ENCODE results near the gene PLEKHO2. TPM values are rescaled to one million over a fixed set of nuclear protein-coding genes. Genes with fewer than 3 reads are reported as not detected.

PLEKHO2 gene
- polyA plus RNA-seq, 2 of the 4 experiments (the other 2 are of a cell fraction) = 2.8 to 3.9 TPM

- no peak overlapping the region for H3K4me2 ChIP-seq
- POLR2A ChIA-PET = no interaction called here
- no peak for ATAC-seq
- no peak for DNase-seq (ENCODE audit: low read depth in 1 of 2, low spot score in 1 of 2)
- H3K27ac ChIP-seq = no peak overlapping the region
- 100% methylated on average over 3 of the region's 3 CpGs for WGBS (ENCODE audit: missing lambda C conversion rate)
- no peaks in the 10 kb centered on the region for H3K9me3 ChIP-seq
- no peak for FAIRE-seq
- TF ChIP-seq ZC3H11A (IDR thresholded peaks at IDR 0.05) (no peak), CBX8 (IDR thresholded peaks at IDR 0.05) (no peak), BHLHE40 (IDR thresholded peaks at IDR 0.05; ENCODE audit: low read depth, low read length) (no peak), POLR2A (IDR thresholded peaks at IDR 0.05; ENCODE audit: low read length) (no peak), EP300 (IDR thresholded peaks at IDR 0.05) (no peak), CHD2 (IDR thresholded peaks at IDR 0.05; ENCODE audit: low read length, partially characterized antibody) (no peak), RARB (CRISPR knock-in tag; IDR thresholded peaks at IDR 0.05) (no peak), NFE2L2 (conservative IDR thresholded peaks at IDR 0.05; ENCODE audit: low read length) (no peak), MAZ (IDR thresholded peaks at IDR 0.05; ENCODE audit: borderline replicate concordance, low read depth, low read length) (no peak), SREBF2 (IDR thresholded peaks at IDR 0.05) (no peak), EHF (CRISPR knock-in tag; IDR thresholded peaks at IDR 0.05) (no peak)
- TF ChIP-seq, protein P1, sequence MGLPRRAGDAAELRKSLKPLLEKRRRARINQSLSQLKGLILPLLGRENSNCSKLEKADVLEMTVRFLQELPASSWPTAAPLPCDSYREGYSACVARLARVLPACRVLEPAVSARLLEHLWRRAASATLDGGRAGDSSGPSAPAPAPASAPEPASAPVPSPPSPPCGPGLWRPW (IDR thresholded peaks at IDR 0.05) = no peak
- TF ChIP-seq, protein P2, sequence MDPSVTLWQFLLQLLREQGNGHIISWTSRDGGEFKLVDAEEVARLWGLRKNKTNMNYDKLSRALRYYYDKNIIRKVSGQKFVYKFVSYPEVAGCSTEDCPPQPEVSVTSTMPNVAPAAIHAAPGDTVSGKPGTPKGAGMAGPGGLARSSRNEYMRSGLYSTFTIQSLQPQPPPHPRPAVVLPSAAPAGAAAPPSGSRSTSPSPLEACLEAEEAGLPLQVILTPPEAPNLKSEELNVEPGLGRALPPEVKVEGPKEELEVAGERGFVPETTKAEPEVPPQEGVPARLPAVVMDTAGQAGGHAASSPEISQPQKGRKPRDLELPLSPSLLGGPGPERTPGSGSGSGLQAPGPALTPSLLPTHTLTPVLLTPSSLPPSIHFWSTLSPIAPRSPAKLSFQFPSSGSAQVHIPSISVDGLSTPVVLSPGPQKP (IDR thresholded peaks at IDR 0.05; ENCODE audit: low read depth, low read length) = no peak
- TF ChIP-seq, protein P3, sequence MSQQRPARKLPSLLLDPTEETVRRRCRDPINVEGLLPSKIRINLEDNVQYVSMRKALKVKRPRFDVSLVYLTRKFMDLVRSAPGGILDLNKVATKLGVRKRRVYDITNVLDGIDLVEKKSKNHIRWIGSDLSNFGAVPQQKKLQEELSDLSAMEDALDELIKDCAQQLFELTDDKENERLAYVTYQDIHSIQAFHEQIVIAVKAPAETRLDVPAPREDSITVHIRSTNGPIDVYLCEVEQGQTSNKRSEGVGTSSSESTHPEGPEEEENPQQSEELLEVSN (IDR thresholded peaks at IDR 0.05; ENCODE audit: borderline replicate concordance, low read depth) = no peak
- TF ChIP-seq, protein P4, sequence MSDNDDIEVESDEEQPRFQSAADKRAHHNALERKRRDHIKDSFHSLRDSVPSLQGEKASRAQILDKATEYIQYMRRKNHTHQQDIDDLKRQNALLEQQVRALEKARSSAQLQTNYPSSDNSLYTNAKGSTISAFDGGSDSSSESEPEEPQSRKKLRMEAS (IDR thresholded peaks at IDR 0.05) = no peak
- no peak overlapping the region for H3K4me3 ChIP-seq
- CTCF ChIA-PET = no interaction called here
- peaks cover 41% of the 10 kb centered on the region for H3K4me1 ChIP-seq
Measured at GRCh38 chr15:64854526-64854925, 12.8 kb downstream of the PLEKHO2 start.

- ChIA-PET POLR2A (interaction anchor here (0.9 kb wide), 1 partner anchor 134 kb away, joined by 4 read pairs; the partner anchor contains the start of gene SPG21), CTCF (interaction anchor here (1.4 to 2.8 kb wide), 2 partner anchors 11 to 45 kb away, joined by 3 to 13 read pairs; no protein-coding TSS in a partner anchor)
- peak in 1 of 2 experiments; percentile 5; a peak in 1 of 6 replicates for ATAC-seq
- WGBS (ENCODE audit: missing lambda C conversion rate) = 82% methylated on average over 7 of the region's 7 CpGs
- TF ChIP-seq CEBPB (IDR thresholded peaks at IDR 0.05) = no peak
- no peak for TF ChIP-seq POLR2A (IDR thresholded peaks at IDR 0.05; ENCODE audit: low read length)
- no peak for TF ChIP-seq NR3C1 (IDR thresholded peaks at IDR 0.05)
- no peak for TF ChIP-seq ATOH8 (CRISPR knock-in tag; IDR thresholded peaks at IDR 0.05; ENCODE audit: low read depth)
- TF ChIP-seq RCOR1 (IDR thresholded peaks at IDR 0.05; ENCODE audit: low read depth, low read length) = no peak
- TF ChIP-seq MAFK (IDR thresholded peaks at IDR 0.05; ENCODE audit: partially characterized antibody) = no peak
- TF ChIP-seq CBX8 (IDR thresholded peaks at IDR 0.05) = no peak
- TF ChIP-seq REST (IDR thresholded peaks at IDR 0.05) = no peak
- TF ChIP-seq MYC (IDR thresholded peaks at IDR 0.05; ENCODE audit: borderline replicate concordance, low read length) = no peak
- TF ChIP-seq HOXB5 (CRISPR knock-in tag; IDR thresholded peaks at IDR 0.05) = no peak
- Histone ChIP-seq H3K9me3 (no peaks in the 10 kb centered on the region), H3K4me1 (peaks cover 41% of the 10 kb centered on the region), H3K27ac (peak overlapping the region in 1 of 2 experiments; percentile 63; a peak in 1 of 6 replicates), H3K4me2 (no peak overlapping the region), H3K4me3 (no peak overlapping the region)
- FAIRE-seq = no peak
- no peak for DNase-seq (ENCODE audit: low read depth in 1 of 2, low spot score in 1 of 2)
Measured at GRCh38 chr15:64855205-64855975, 13.7 kb downstream of the PLEKHO2 start.
